HUES64 (cell line): Measurements from ENCODE around the gene CABP4.

Experiments
- H3K27ac ChIP-seq: 2 replicates; pipeline ENCODE4 v1.7.0; 2013; ENCODE audit warnings: low read depth, low read length, inconsistent platforms
- H3K27me3 ChIP-seq: 2 replicates; pipeline ENCODE4 v1.6.1; 2013; ENCODE audit warnings: mild to moderate bottlenecking, low read length; ENCODE audit not compliant: insufficient read depth
- H3K36me3 ChIP-seq: 2 replicates; pipeline ENCODE4 v1.6.1; 2013; ENCODE audit warnings: mild to moderate bottlenecking, low read length; ENCODE audit not compliant: insufficient read depth
- H3K4me1 ChIP-seq: 2 replicates; pipeline ENCODE4 v1.6.1; 2013; ENCODE audit warnings: mild to moderate bottlenecking, low read length, moderate library complexity; ENCODE audit not compliant: insufficient read depth
- H3K4me3 ChIP-seq: 2 replicates; pipeline ENCODE4 v1.5.1; 2013; ENCODE audit warnings: mild to moderate bottlenecking, low read length, moderate library complexity
- H3K9ac ChIP-seq: 2 replicates; pipeline ENCODE4 v1.6.1; 2013; ENCODE audit warnings: mild to moderate bottlenecking, low read depth, low read length
- H3K9me3 ChIP-seq: 2 replicates; pipeline ENCODE4 v1.6.1; 2013; ENCODE audit warnings: low read depth, low read length; ENCODE audit not compliant: insufficient read depth
- WGBS: fragments of 150-250, 120-280 bp; methylation state at CpG from one replicate; pipeline ENCODE4 v1.1.7; 2013; ENCODE audit warnings: missing lambda C conversion rate; 5-methylcytosine and 5-hydroxymethylcytosine counted together

Gene CABP4

GRCh38 chr11:67510023-67510345, 54.8 kb downstream of the CABP4 start:
- no CpG with 5 or more reads among the region's 3 CpGs for WGBS
- no peaks in the 10 kb centered on the region for H3K9me3 ChIP-seq
- H3K36me3 ChIP-seq, result no peaks in the 10 kb centered on the region
- H3K27me3 ChIP-seq, result no peaks in the 10 kb centered on the region; the same call in 1 of the 2 replicates
- H3K4me1 ChIP-seq, result peaks cover 9% of the 10 kb centered on the region
- no peak overlapping the region for H3K9ac ChIP-seq
- no peak overlapping the region for H3K4me3 ChIP-seq
- H3K27ac ChIP-seq, result no peak overlapping the region
